ENCODE measurements around the gene FDXR.

DNA sequence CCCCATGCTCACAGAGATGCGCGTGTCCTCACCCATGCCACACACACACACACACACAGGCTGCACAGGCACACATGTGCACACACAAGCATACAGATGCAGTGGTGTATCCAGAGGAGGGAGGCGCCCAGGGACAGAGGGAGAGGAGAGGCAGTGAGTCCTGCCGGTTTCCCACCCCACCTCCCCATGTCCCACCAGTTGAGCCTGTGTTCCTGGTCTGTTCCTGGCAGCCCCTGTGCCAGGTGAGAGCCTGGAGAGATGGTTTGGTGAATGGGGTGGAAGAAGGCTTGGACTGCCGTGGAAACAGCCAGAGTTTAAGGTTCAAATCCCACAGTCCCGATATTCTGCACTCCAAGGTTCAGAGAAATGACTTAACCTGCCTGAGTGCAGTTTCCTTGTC lies 30.9 kb upstream of the FDXR start:
- TF ChIP-seq POLR2A (IDR thresholded peaks at IDR 0.05) (no peak), CTCF (IDR thresholded peaks at IDR 0.05) (no peak), EP300 (IDR thresholded peaks at IDR 0.05) (no peak)
